A549 (cell line): ENCODE measurements around the gene ANKRD50.

ENCODE experiments used
- CHD2 ChIP-seq: fragments of 150-350 bp; IDR thresholded peaks from 2 replicates; pipeline ENCODE4 v1.6.1; 2014; ENCODE audit warnings: low read length; ENCODE audit not compliant: partially characterized antibody
- CTCF ChIP-seq: fragments of >200 bp; sonication (Bioruptor Twin); formaldehyde crosslinking; IDR thresholded peaks from 3 replicates; pipeline ENCODE4 v1.5.1; 2016
- MAX ChIP-seq: IDR thresholded peaks from 2 replicates; pipeline ENCODE4 v1.6.1; 2012
- MYC ChIP-seq: IDR thresholded peaks from 2 replicates; pipeline ENCODE4 v1.6.1; 2012; ENCODE audit warnings: mild to moderate bottlenecking, inconsistent platforms, low read length, improper control_type of control experiment, borderline replicate concordance
- PHF8 ChIP-seq: fragments of 200-600 bp; sonication (generic); IDR thresholded peaks from 2 replicates; pipeline ENCODE4 v1.6.1; 2016; ENCODE audit warnings: low read depth, mild to moderate bottlenecking, antibody characterized with exemption, moderate library complexity, borderline replicate concordance
- POLR2A ChIP-seq: IDR thresholded peaks from 2 replicates; pipeline ENCODE4 v1.6.1; 2012; ENCODE audit warnings: mild to moderate bottlenecking, low read length
- RAD21 ChIP-seq, 2 experiments: fragments of >200 bp in 1 of 2; sonication (Bioruptor Twin) in 1 of 2; formaldehyde crosslinking in 1 of 2; IDR thresholded peaks in 1 of 2; conservative IDR thresholded peaks in 1 of 2; 2 replicates in 1 of 2; 3 replicates in 1 of 2; pipeline ENCODE4 v1.6.1; 2012 to 2018; ENCODE audit warnings: inconsistent platforms in 1 of 2
- RFX5 ChIP-seq: fragments of 450-650 bp; IDR thresholded peaks from 2 replicates; pipeline ENCODE4 v1.7.1; 2014; ENCODE audit warnings: antibody characterized with exemption, mild to moderate bottlenecking, moderate library complexity

GRCh38 chr4:124754681-124755080 is 42.1 kb upstream of the ANKRD50 start:
- no peak for TF ChIP-seq CHD2
- no peak for TF ChIP-seq MAX
- TF ChIP-seq CTCF: no peak
- TF ChIP-seq PHF8: no peak
- no peak for TF ChIP-seq RFX5
- TF ChIP-seq POLR2A: no peak
- no peak for TF ChIP-seq RAD21 (conservative IDR thresholded peaks at IDR 0.05 in 1 of 2, IDR thresholded peaks at IDR 0.05 in 1 of 2)
- TF ChIP-seq MYC: no peak
